HCT116 (cell line): Measurements from ENCODE around the gene CKAP4. TPM values are rescaled to one million over a fixed set of nuclear protein-coding genes. Genes with fewer than 3 reads are reported as not detected.

Experiments
- ATAC-seq: fragments of 200-7000 bp; cut with Tn5 transposase; 2 replicates; pipeline ENCODE4 v1.9.1; 2020; ENCODE audit warnings: mild to moderate bottlenecking, moderate library complexity
- BruUV-seq: library from RNA; stranded (reverse); fragments of 400-500 nt; replicated peaks from 2 replicates; lab custom pipeline; 2021; lab: Mats Ljungman, UMichigan
- CTCF ChIA-PET: fragments of 300-600 bp; sonication (Branson Sonifier 250); formaldehyde crosslinking; loops from one replicate; lab custom pipeline; 2021; ENCODE audit warnings: antibody characterized with exemption; lab: Charles Lee
- POLR2A ChIA-PET: fragments of 300-600, 350-600 bp; sonication (Branson Sonifier 250); formaldehyde crosslinking; loops from one replicate; lab custom pipeline; 2021; ENCODE audit warnings: antibody characterized with exemption; lab: Charles Lee
- RAD21 ChIA-PET, 2 experiments: fragments of 300-600 bp; sonication (Branson Sonifier 250); formaldehyde crosslinking; loops; one replicate each; lab custom pipeline; 2023; ENCODE audit warnings: low total read pairs in 2 of 2; ENCODE audit not compliant: uncharacterized antibody in 2 of 2, unreplicated experiment in 2 of 2, low non-redundant PET in 1 of 2; lab: Charles Lee
- DNase-seq: peaks from one replicate; pipeline ENCODE4 v3.0.0-alpha.2; 2010; ENCODE audit warnings: low read depth, low spot score
- H2AFZ ChIP-seq: fragments of 200-600 bp; shearing (Covaris generic), sonication (generic); 2 replicates; pipeline ENCODE4 v1.6.1; 2017; ENCODE audit warnings: low read depth, mixed run types, mixed read lengths, antibody characterized with exemption, low read length; ENCODE audit not compliant: poor library complexity, severe bottlenecking
- H3K27ac ChIP-seq: 2 replicates; pipeline ENCODE4 v1.5.1; 2012; ENCODE audit warnings: low read depth, low read length
- H3K27me3 ChIP-seq: fragments of 200-600 bp; sonication (generic); 2 replicates; pipeline ENCODE4 v1.6.1; 2016; ENCODE audit warnings: mixed run types, low read length, mixed read lengths; ENCODE audit not compliant: insufficient read depth
- H3K36me3 ChIP-seq, 2 experiments: fragments of 200-500 bp in 1 of 2; fragments of 200-600 bp in 1 of 2; sonication (Bioruptor generic) in 1 of 2; sonication (generic) in 1 of 2; 2 replicates each; pipeline versions ENCODE4 v1.5.1 to v1.6.1; 2014 to 2016; ENCODE audit warnings: low read length in 2 of 2, inconsistent platforms in 1 of 2, mixed read lengths in 1 of 2, mixed run types in 1 of 2; ENCODE audit not compliant: insufficient read depth in 2 of 2, control insufficient read depth in 1 of 2
- H3K4me1 ChIP-seq, 2 experiments: fragments of 200-600 bp in 1 of 2; sonication (generic) in 1 of 2; 2 replicates each; pipeline versions ENCODE4 v1.5.1 to v1.6.1; 2012 to 2017; ENCODE audit warnings: low read length in 2 of 2, inconsistent platforms in 1 of 2, mild to moderate bottlenecking in 1 of 2, mixed read lengths in 1 of 2, mixed run types in 1 of 2, moderate library complexity in 1 of 2; ENCODE audit not compliant: insufficient read depth in 2 of 2, control insufficient read depth in 1 of 2
- H3K4me2 ChIP-seq: fragments of 200-600 bp; sonication (generic); 2 replicates; pipeline ENCODE4 v1.6.1; 2017; ENCODE audit warnings: mixed run types, low read length, mixed read lengths
- H3K4me3 ChIP-seq, 2 experiments: fragments of 200-600 bp in 1 of 2; sonication (generic) in 1 of 2; replicated peaks in 1 of 2; 2 replicates each; pipeline ENCODE4 v1.5.1; 2011 to 2016; ENCODE audit warnings: low read length in 2 of 2, control low read depth in 1 of 2, low read depth in 1 of 2, mild to moderate bottlenecking in 1 of 2, mixed read lengths in 1 of 2, mixed run types in 1 of 2
- H3K79me2 ChIP-seq: fragments of 200-600 bp; sonication (generic); 2 replicates; pipeline ENCODE4 v1.6.1; 2017; ENCODE audit warnings: mild to moderate bottlenecking, mixed run types, low read length, moderate library complexity, mixed read lengths; ENCODE audit not compliant: insufficient read depth
- H3K9ac ChIP-seq: fragments of 200-600 bp; sonication (generic); 2 replicates; pipeline ENCODE4 v1.6.1; 2016; ENCODE audit warnings: low read length, mixed read lengths
- H3K9me2 ChIP-seq: fragments of 200-600 bp; sonication (generic), shearing (Covaris generic); 2 replicates; pipeline ENCODE4 v1.6.1; 2017; ENCODE audit warnings: mixed run types, mild to moderate bottlenecking, moderate library complexity; ENCODE audit not compliant: insufficient read depth
- H3K9me3 ChIP-seq, 2 experiments: fragments of 200-500 bp in 1 of 2; fragments of 200-600 bp in 1 of 2; sonication (Bioruptor generic) in 1 of 2; sonication (generic) in 1 of 2; 2 replicates each; pipeline ENCODE4 v1.6.1; 2014 to 2017; ENCODE audit warnings: low read length in 2 of 2, mixed read lengths in 2 of 2, inconsistent platforms in 1 of 2, low read depth in 1 of 2, mild to moderate bottlenecking in 1 of 2, mixed run types in 1 of 2, moderate library complexity in 1 of 2; ENCODE audit not compliant: control insufficient read depth in 1 of 2, insufficient read depth in 1 of 2
- H4K20me1 ChIP-seq: fragments of 200-600 bp; sonication (generic), shearing (Covaris generic); 2 replicates; pipeline ENCODE4 v1.6.1; 2017; ENCODE audit warnings: mixed run types, mild to moderate bottlenecking, moderate library complexity; ENCODE audit not compliant: insufficient read depth
- ATF3 ChIP-seq: IDR thresholded peaks from 2 replicates; pipeline ENCODE4 v1.6.1; 2012
- CBX3 ChIP-seq: IDR thresholded peaks from 2 replicates; pipeline ENCODE4 v1.6.1; 2012; ENCODE audit warnings: low read depth
- CEBPB ChIP-seq: IDR thresholded peaks from 2 replicates; pipeline ENCODE4 v1.6.1; 2012; ENCODE audit warnings: low read depth
- EZH2 ChIP-seq: fragments of 200-600 bp; sonication (generic); IDR thresholded peaks from 2 replicates; pipeline ENCODE4 v1.6.1; 2017; ENCODE audit warnings: antibody characterized with exemption, mixed run types
- EZH2phosphoT487 ChIP-seq: fragments of 200-600 bp; IDR thresholded peaks from 2 replicates; pipeline ENCODE4 v1.6.1; 2018; ENCODE audit warnings: antibody characterized with exemption, borderline replicate concordance
- MAX ChIP-seq: IDR thresholded peaks from 2 replicates; pipeline ENCODE4 v1.6.1; 2012
- POLR2A ChIP-seq: IDR thresholded peaks from 2 replicates; pipeline ENCODE4 v1.7.0; 2011; ENCODE audit warnings: borderline replicate concordance; ENCODE audit not compliant: insufficient read depth, insufficient read length; ENCODE audit errors: extremely low read depth
- POLR2AphosphoS5 ChIP-seq: IDR thresholded peaks from 2 replicates; pipeline ENCODE4 v1.6.1; 2011; ENCODE audit warnings: mild to moderate bottlenecking, low read depth, low read length, moderate library complexity
- RAD21 ChIP-seq: IDR thresholded peaks from 2 replicates; pipeline ENCODE4 v1.6.1; 2012; ENCODE audit warnings: low read depth, mild to moderate bottlenecking
- SRF ChIP-seq: IDR thresholded peaks from 2 replicates; pipeline ENCODE4 v1.6.1; 2012; ENCODE audit warnings: low read depth
- YY1 ChIP-seq: IDR thresholded peaks from 2 replicates; pipeline ENCODE4 v1.6.1; 2011; ENCODE audit warnings: low read length, low read depth, moderate library complexity, mild to moderate bottlenecking; ENCODE audit not compliant: insufficient replicate concordance; ENCODE audit errors: extremely low read depth
- ZNF274 ChIP-seq: fragments of 200-500 bp; sonication (Bioruptor generic); IDR thresholded peaks from 2 replicates; pipeline ENCODE4 v1.6.1; 2014; ENCODE audit warnings: mild to moderate bottlenecking, low read depth, low read length, inconsistent platforms
- intact Hi-C: fragments of 100-400 bp; cut with micrococcal nuclease; formaldehyde crosslinking; loops from 2 replicates; pipeline ENCODE4 v1.10.0; 2022
- total RNA-seq: library from RNA; stranded (reverse); gene quantifications from one replicate; pipeline ENCODE4 v1.2.1, GENCODE V29; 2021; ENCODE audit not compliant: unreplicated experiment
- TF ChIP-seq, protein P1 (sequence below): IDR thresholded peaks from 2 replicates; pipeline ENCODE4 v1.6.1; 2011; ENCODE audit warnings: mild to moderate bottlenecking, low read length, moderate library complexity; ENCODE audit not compliant: insufficient replicate concordance; ENCODE audit errors: extremely low read depth
- TF ChIP-seq, protein P2 (sequence below), 3 experiments: fragments of 200-600 bp in 1 of 3; sonication (generic) in 1 of 3; IDR thresholded peaks in 2 of 3; conservative IDR thresholded peaks in 1 of 3; 2 replicates each; pipeline ENCODE4 v1.5.1; 2012 to 2017; ENCODE audit warnings: low read depth in 2 of 3, low read length in 2 of 3, antibody characterized with exemption in 1 of 3, borderline replicate concordance in 1 of 3, control low read depth in 1 of 3, mild to moderate bottlenecking in 1 of 3, mixed read lengths in 1 of 3, mixed run types in 1 of 3, moderate library complexity in 1 of 3; ENCODE audit not compliant: insufficient read depth in 1 of 3

Gene CKAP4
- total RNA-seq, 1 experiment from 2014 or later, result 45.9 TPM

- Histone ChIP-seq H2AFZ (peak overlapping the region; percentile 68), H3K4me1 (peaks cover under 1 to 3% of the 10 kb centered on the region in 2 experiments; a peak in 3 of 4 replicates), H3K9ac (no peak overlapping the region), H3K4me3 (no peak overlapping the region), H4K20me1 (no peaks in the 10 kb centered on the region), H3K4me2 (no peak overlapping the region), H3K27ac (no peak overlapping the region), H3K79me2 (no peaks in the 10 kb centered on the region), H3K36me3 (no peaks in the 10 kb centered on the region), H3K9me3 (peaks cover 0 to 7% of the 10 kb centered on the region in 2 experiments; a peak in 1 of 4 replicates), H3K9me2 (no peaks in the 10 kb centered on the region), H3K27me3 (no peaks in the 10 kb centered on the region)
- CTCF ChIA-PET, result interaction anchor here (0.7 to 1.9 kb wide), 12 partner anchors 9 to 862 kb away, joined by 3 to 38 read pairs (median 4); partner anchors contain the start of gene POLR3B
- TF ChIP-seq EZH2phosphoT487, result no peak
- TF ChIP-seq CBX3, result peak; percentile 89; the same call in 1 of the 2 replicates
- TF ChIP-seq EZH2, result no peak
- no peak for TF ChIP-seq ZNF274
- TF ChIP-seq POLR2A, result no peak
- TF ChIP-seq, protein P1, sequence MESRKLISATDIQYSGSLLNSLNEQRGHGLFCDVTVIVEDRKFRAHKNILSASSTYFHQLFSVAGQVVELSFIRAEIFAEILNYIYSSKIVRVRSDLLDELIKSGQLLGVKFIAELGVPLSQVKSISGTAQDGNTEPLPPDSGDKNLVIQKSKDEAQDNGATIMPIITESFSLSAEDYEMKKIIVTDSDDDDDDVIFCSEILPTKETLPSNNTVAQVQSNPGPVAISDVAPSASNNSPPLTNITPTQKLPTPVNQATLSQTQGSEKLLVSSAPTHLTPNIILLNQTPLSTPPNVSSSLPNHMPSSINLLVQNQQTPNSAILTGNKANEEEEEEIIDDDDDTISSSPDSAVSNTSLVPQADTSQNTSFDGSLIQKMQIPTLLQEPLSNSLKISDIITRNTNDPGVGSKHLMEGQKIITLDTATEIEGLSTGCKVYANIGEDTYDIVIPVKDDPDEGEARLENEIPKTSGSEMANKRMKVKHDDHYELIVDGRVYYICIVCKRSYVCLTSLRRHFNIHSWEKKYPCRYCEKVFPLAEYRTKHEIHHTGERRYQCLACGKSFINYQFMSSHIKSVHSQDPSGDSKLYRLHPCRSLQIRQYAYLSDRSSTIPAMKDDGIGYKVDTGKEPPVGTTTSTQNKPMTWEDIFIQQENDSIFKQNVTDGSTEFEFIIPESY, result no peak
- no peak for TF ChIP-seq MAX
- peak; percentile 89 for TF ChIP-seq RAD21
- TF ChIP-seq YY1, result no peak
- TF ChIP-seq, protein P2, sequence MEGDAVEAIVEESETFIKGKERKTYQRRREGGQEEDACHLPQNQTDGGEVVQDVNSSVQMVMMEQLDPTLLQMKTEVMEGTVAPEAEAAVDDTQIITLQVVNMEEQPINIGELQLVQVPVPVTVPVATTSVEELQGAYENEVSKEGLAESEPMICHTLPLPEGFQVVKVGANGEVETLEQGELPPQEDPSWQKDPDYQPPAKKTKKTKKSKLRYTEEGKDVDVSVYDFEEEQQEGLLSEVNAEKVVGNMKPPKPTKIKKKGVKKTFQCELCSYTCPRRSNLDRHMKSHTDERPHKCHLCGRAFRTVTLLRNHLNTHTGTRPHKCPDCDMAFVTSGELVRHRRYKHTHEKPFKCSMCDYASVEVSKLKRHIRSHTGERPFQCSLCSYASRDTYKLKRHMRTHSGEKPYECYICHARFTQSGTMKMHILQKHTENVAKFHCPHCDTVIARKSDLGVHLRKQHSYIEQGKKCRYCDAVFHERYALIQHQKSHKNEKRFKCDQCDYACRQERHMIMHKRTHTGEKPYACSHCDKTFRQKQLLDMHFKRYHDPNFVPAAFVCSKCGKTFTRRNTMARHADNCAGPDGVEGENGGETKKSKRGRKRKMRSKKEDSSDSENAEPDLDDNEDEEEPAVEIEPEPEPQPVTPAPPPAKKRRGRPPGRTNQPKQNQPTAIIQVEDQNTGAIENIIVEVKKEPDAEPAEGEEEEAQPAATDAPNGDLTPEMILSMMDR (IDR thresholded peaks at IDR 0.05 in 2 of 3, conservative IDR thresholded peaks at IDR 0.05 in 1 of 3; ENCODE audit: borderline replicate concordance in 1 of 3, insufficient read depth in 1 of 3, low read depth in 2 of 3, low read length in 2 of 3), result peak; percentile 70 to 86 (median 83)
- no peak for TF ChIP-seq ATF3
- TF ChIP-seq CEBPB, result no peak
- TF ChIP-seq POLR2AphosphoS5, result no peak
- TF ChIP-seq SRF, result no peak
- BruUV-seq, result no TSS peak
- RAD21 ChIA-PET, result interaction anchor here (1.1 to 1.5 kb wide), 2 partner anchors 56 kb away, joined by 7 to 10 read pairs; no protein-coding TSS in a partner anchor
- ATAC-seq (peak; percentile 94), DNase-seq (peak; percentile 67)
- intact Hi-C loops, result loop anchor here (1.0 to 5.0 kb wide), 2 partner anchors 35 to 55 kb away; partner anchors contain the start of gene CKAP4
- POLR2A ChIA-PET, result interaction anchor here (1.0 to 1.3 kb wide), 2 partner anchors 31 to 56 kb away, joined by 3 to 4 read pairs; no protein-coding TSS in a partner anchor
Observed at GRCh38 chr12:106282457-106283097, 34.8 kb upstream of the CKAP4 start.
